Adipose tissue (tissue), 3 donors: ENCODE results near the gene HOXA7. TPM values are rescaled to one million over a fixed set of nuclear protein-coding genes. Genes with fewer than 3 reads are reported as not detected.

Experiments
- H3K27ac ChIP-seq: one replicate; pipeline ENCODE4 v1.5.1; 2013; ENCODE audit warnings: low read depth, low read length
- WGBS, 3 donors: extraction: QIAGEN DNeasy Blood & Tissue Kit; methylation state at CpG; one replicate each; pipeline ENCODE4 v1.1.7; 2013; 5-methylcytosine and 5-hydroxymethylcytosine counted together
- polyA plus RNA-seq, 3 donors: library from polyadenylated mRNA; stranded (reverse); fragments of 200-250 nt; gene quantifications; one replicate each; pipeline ENCODE4 v1.2.3, GENCODE V29; 2013
- donor health status: healthy with polysubstance abuse.
- donor health status: Bipolar disorder and iron deficiency.
- donor health status: healthy.

HOXA7 gene
- polyA plus RNA-seq, 3 donors: 1.3 to 10.8 (median 5.2) TPM

DNA sequence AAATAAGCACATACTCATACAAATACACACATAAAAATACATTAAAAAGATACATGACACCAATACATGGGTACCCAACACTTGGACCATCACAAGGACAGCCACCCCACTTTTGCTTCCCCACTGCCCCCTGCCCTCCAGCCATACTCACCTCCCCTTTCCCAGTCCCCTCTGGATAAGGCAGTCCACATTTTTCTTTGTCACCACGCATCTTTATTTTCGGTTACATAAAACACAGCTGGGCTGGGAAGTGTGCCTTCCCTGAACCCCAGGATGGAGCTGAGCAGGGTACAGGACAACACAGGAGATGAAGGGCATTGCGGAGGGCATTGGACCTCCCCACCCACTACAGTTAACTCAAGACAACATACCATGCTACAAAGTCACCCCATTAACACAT is 2.9 kb downstream of the HOXA7 start:
- 34 to 79% (median 78%) methylated on average over 3 of the region's 3 CpGs for WGBS, 3 donors
- no peak overlapping the region for H3K27ac ChIP-seq

DNA sequence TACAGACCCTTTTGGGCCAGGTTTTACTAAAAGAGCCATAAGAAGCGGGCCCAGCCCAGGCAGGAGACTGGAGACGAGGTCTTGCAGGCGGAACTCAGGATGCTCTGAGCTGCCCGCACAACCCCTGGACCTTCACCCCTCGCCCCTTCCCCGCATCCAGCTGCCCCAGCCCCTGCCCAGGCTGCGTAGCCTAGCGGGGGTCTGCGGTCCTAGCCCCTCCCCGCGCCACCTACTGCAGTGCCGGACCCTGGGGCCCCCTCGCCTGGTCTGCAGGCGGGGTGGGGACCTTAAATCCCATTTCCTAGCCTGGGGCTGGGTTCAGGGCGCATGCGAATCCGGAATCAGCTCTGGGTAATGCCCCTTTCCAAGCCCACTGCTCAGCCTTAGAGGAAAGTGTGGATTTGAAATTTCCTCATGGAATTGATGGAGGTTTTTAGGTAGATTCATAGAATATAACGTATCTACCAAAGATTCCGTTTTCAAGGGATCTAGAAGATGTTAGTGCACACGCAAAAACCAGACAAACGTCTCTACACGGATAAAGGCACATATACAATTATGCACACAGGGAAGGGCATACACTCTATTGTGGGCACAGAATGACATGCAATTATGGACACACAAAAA is 3.5 kb downstream of the HOXA7 start:
- no peak overlapping the region for H3K27ac ChIP-seq
- WGBS, 3 donors: 15 to 32% (median 27%) methylated on average over 22 of the region's 22 CpGs

DNA sequence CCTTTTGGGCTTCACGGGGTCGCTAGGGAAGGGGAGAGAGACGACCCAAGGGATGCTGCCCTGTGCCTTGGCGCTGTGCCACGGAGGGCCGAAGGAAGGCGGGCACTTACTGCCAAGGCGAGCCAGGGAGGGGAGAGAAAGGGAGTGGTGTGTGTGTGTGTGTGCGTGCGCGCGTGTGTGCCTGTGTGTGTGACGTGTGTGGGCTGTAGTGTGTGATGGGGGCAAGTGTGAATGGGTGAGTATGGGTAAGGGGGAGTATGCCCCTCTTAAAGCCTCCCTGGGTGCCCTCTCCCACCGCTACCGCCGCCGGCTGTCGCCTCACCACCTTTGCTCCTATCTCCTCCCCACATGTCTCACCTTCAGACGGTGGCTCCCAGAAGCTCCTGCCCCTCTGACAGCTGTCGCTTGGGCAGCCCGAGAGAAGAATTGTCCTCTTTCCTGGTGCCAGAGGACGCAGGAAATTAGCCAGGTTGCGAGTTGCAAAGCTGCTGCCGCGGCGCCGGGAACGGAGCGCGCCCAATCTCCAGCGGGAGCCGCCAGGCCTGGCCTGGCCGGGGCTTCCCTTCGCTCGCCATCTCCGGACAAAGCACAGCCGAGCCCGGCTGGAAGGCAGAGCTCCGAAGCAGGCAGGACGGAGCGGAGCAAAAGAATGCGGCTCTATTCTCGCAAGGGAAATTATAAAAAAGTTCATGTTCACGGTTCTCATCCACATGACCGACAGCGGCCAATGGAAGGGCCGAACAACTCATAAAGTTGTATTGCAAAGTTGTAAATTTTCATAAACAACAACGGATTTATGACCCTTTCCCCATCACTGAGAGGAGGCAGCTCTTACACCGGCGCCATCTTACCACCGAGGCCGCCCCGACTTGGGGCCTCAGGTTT is 4.3 kb downstream of the HOXA7 start, which contains the start of gene HOXA3:
Gene HOXA3, minus strand, starts transcription at position 653 of the 885 bp plus-strand sequence. CDS start 41,943 bp downstream, outside the sequence.
- no peak within 1 kb of the TSS for H3K27ac ChIP-seq
- 2 to 6% (median 5%) methylated on average over 50 to 51 of the region's 53 CpGs for WGBS, 3 donors

DNA sequence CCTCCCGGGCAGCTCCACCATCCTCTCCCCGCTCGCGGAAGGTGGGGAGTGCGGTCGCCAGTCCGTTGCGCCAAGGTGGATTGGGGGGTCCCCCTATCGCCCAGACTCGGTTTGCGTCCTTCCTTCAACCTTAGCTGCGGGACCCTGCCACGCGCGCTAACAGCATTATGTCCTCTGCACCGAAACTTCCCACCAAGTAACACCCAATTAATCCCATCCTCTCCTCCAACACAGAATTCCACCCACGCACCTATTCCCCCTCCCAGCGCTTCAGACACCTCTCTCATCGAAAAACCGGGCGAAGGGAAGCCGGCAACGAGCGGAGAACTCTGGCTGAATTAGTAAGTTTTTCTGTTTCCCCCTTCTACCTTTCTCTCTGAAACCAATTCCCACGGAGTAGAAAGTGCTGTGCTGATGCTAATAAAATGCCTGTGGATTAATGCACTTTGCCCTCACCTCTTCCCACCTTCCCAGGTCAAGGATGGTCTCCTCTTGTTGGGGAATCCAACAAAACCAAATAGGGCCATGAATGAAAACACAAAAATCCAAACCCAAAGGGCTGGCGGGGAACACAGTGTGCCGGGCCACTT is 5.0 kb downstream of the HOXA7 start:
- 1 to 6% (median 4%) methylated on average over 27 of the region's 27 CpGs for WGBS, 3 donors

DNA sequence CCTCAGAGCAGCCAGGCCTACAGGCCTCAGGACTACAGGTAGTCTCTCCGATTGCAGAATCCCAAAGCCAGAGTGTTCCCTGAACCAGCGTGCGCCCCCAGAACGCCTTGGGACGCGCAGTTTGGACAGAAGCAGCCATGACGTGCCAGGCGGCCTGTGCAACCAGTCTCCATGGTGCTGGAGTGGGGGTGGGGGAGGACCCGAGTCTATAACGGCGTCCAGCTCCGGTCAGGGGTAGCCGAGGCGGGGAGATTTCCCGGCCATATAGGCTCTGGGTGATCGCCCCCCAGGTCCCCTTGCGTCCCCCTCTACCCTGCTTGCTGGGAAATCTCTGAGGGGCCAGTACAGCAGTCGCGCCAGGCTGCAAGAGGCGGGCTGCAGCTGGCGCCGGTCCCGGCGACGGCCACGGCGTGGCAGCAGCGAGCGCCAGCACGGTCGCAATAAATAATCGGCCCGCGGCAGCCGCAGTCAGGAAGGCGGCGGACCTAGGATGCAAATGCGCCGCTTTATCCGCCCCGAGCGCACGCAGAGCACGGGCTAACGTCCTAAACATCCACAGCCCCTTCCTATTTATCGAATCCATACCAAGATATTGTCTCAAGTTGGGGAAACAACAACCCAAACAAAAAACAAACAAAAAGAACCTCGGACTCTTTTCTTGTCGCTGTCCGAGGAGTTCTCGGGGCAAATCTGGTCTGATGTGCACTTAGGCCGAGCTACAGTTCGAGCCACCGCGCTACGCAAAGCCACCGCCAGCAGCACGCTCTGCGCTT is 5.7 kb downstream of the HOXA7 start:
- no peak overlapping the region for H3K27ac ChIP-seq
- 0 to 3% (median 1%) methylated on average over 48 to 58 of the region's 58 CpGs for WGBS, 3 donors

More for the DNA sequence above, 5.0 kb downstream of the HOXA7 start:
- no peak overlapping the region for H3K27ac ChIP-seq

DNA sequence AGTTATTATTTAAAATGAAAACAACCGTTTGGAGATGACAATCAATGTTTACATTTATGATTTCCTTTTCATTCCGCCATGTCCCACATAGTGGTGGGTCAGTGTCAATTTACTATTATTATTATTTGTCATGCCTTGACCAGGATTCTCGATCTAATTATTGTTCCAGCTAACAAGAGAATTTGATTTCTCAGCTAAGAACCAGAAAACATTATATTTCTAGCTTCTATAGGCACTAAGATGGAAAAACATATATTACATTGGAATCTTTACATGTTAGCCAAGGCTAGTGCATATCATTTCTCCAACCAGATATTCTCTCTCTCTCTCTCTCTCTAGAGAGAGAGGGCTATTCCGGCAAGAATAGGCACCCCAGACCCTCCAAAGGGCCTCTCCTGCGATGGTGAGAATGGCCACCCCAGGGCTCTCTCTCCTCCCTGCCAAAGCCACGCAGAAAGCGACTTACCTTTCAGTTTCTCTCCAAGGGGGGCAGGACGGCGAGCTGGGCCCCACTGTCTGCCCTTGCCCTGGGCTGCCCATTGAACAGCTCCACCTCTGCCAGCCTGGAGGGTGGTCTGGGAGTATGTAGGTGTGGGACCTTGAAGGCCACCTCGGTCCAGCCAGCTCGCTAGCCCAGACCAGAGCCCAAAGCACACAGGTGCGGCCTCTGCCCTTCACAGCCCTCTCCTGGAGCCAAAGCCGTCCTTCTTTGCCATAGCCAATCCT is 6.5 kb downstream of the HOXA7 start:
- 24 to 45% (median 37%) methylated on average over 13 of the region's 13 CpGs for WGBS, 3 donors
- no peak overlapping the region for H3K27ac ChIP-seq

DNA sequence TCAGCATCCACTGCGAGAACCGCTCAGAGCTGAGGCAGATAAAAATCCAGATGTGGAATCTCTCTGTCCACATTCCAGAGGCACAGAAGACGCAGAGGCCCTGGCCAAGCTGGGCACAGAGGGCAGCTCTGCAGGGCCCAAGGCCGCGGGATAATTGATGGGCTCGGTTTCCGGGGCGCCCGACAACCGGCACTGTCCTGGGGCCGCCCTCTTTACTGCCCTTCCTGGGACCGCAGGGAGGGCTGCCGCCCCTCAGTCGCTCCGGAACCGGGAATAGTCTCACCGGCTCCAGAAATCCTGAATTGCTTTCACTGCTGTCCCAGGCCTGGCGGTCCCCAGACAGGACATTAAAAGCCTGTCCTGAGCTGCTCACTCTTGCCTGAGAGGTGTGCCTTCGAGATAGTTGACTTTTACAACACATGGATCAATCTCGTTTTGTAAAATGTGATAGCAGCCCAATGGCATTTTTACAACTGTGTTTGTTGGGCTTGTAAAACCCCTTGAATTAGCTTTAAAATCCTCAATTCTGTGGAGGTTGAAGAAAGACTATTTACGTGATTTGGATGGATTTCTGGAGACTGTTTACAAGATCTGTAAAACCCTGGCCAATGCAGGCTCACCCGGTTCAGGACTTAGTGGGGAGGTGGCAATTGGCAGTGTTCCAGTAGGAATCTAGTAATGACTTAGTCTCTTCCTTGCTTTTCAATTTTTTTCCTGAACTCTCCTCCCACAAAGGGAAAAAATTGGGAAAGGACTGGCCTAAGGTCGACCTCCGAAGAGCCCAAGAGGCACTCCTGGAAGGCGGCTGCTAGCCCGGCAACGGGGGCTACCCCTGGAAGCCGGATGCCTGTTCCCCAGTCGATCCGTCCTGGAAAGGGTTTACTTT is 7.5 kb downstream of the HOXA7 start:
- no peak overlapping the region for H3K27ac ChIP-seq
- WGBS, 3 donors: 16 to 38% (median 18%) methylated on average over 30 of the region's 30 CpGs

DNA sequence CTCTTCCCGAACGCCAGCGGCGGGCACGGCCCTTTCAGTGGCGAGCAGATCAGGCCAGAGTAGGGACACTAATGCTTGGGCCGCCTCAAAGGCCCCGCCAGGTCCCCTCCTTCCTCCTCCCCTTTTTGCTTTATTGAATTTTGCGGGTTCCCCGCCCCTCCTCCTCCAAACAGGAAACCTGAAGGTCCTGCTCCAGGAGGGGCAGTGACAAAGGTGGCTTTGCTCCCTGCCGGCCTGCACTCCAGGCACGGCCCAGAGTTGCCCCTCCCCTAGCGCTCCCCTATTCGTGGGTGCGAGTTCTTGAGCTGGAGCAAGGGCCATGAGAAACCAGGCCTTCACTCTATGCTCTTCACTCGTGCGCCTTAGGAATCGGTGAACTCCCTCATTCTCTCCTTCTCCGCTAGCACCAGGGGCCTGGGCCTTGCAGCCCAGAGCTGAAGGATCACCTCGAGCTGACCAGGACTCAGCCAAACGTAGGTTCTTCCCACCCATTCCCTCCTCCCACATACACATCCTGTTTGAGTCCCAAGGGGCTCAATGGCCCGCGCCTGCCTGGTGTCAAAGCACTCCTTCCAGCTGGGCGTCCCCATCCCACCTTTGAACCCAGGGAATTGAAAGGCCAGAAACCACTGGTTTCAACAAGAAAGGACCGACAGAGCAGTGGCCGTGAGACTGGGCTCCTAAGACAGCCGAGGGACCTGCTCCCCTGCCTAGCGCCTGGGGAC is 8.3 kb downstream of the HOXA7 start:
- H3K27ac ChIP-seq: peak overlapping the region; percentile 7
- WGBS, 3 donors: 7 to 23% (median 12%) methylated on average over 28 of the region's 28 CpGs

DNA sequence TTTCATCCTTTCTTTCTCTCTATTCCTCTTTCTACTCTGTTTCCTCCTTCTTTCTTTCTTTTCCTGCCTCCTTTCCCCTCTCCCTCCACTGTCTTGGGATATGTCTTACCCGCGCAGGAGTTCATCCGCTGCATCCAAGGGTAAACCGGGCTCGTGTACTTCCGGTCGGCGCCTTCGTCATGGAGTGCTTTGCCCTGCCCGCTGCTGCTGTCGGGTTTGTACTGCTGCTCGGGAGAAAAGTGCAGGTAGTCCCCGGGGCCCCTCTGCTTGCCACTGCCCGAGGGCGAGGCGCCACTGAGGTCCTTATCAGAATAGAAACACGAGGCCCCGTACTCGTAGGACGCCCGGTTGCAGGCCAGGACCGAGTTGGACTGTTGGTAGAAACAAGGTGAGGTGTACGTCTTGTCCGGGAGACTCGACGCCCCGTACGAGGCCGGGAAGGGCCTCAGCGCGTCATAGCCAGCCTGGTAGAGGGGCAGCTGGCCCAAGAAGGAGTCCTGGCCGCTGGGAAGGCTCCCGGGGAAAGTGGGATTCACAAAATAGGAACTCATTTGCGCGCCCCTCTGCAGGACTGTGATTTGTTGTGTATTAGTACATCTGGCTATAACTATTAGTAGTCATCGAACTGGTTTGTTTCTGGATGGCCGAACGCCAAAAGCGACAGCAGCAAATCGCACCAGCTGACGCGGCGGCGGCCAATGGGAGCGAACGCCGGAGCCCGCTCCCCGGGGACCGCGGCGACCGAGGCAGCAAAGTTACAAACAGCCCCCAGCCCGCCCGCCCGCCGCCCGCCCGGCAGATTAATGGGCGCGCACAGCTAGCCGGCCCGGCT is 9.1 kb downstream of the HOXA7 start, which contains the start of gene HOXA6:
Gene HOXA6, minus strand, starts transcription at position 576 of the 832 bp plus-strand sequence. Its CDS starts 25 bp downstream, at position 551.
- 8 to 20% (median 9%) methylated on average over 56 to 63 of the region's 63 CpGs for WGBS, 3 donors
- H3K27ac ChIP-seq: peak within 1 kb of the TSS; percentile 7

DNA sequence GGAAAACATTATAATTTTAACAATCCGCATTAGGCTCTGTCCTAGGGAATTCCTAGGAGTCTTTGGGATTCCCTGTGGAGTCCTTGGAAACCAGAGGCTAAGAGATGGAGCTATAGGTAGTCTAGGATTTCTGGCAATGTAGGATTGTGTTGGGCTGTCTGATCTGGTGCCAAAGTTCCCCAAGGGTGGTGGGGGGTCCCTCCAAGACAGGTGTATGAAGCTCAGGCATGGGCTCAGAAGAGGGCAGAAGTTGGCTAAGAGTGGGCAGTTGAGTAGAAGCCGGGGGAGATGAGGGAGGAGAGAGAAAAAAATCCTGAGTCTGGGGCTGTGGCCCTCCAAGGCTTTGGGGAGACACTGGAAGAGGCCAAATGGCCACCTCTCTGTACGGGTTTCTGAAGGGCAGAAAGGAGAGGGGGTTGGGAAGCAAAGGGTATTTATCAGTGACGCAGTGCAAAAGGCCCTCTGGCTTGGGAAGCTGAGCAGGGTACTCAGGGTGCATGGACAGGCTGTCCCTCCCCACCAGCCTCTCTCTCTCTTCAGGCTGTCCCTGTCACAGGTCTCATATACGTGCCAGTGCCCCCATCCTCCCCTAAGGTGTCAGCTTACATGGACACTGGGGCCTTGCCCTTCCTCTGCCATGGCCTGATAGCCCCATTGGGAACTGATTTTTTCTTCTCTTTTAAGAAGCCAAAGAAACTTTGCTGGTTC is 9.8 kb downstream of the HOXA7 start:
- 38 to 74% (median 62%) methylated on average over 5 of the region's 5 CpGs for WGBS, 3 donors
- H3K27ac ChIP-seq: no peak overlapping the region

DNA sequence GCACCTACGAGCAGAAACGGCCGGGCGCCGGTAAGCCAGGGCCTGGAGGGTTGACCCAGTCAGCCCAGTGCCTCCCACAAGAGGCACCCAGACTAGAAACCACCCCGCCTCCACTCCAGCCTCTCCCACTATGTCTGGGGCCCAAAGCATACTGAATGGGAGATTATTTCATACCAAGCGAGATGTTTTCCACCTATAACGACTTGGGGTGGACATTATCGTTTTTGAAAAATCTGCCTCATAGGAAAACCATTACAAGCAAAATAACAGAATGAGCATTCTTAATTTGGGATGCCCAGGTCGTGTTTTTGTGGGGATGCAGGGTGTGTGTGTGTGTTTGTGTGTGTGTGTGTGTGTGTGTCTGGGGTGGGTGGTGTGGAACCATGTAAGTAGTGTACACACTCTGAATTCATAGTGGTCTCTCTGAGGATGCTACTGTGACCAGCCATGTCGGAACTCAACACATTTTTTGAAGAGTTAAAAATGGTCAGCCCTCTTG is 10.5 kb downstream of the HOXA7 start:
- 25 to 79% (median 60%) methylated on average over 11 of the region's 11 CpGs for WGBS, 3 donors
- no peak overlapping the region for H3K27ac ChIP-seq

DNA sequence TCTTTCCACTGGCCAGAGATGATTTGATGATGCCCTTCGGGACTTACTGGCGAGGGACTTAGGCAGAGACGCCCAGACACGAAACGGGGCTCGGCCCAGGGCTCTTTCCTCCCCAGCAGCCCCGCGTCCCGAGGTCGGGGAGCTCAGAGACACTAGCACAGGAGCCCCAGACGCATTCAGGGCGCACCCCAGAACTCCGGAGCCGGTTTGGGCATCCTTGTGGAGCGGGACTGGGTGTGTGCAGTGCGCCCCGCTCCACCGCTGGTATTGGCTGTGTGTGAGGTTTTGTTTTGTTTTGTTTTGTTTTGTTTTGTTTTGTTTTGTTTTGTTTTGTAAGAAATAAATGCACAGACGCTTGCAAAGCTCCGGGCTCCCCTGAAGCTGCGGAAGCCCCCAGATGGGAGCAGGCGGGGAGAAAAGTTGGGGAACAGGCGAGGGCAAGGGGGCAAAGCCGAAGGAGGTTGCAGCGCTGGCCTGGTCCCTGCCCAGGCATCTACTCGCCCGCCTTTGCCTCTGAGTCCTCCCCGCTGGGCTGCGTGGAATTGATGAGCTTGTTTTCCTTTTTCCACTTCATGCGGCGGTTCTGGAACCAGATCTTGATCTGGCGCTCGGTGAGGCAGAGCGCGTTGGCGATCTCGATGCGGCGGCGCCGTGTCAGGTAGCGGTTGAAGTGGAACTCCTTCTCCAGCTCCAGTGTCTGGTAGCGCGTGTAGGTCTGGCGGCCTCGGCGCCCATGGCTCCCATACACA is 11.1 kb downstream of the HOXA7 start:
- WGBS, 3 donors: 27 to 68% (median 64%) methylated on average over 47 of the region's 47 CpGs
- H3K27ac ChIP-seq: no peak overlapping the region

DNA sequence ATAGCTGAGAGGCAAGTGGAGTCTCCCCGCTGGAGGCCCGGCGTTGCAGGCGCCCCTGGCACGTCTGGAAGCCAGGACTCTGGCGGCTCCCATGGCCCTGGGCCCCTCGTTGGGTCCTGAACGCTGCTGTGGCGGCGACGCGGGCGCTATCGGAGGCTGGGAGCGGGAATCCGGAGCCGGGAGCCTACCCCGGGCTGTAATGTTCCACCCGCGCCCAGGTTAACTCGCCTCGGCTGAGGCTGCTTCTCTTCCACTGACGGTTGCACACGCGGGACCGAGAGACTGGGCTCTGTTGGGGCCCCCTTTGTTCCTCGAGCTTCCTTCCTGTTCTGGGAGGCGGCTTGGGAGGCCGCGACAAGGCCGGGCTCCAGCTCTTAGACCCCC is 11.7 kb downstream of the HOXA7 start:
- whole genome bisulfite sequencing, 3 donors: 18 to 53% (median 52%) methylated on average over 31 of the region's 31 CpGs
- no peak overlapping the region for H3K27ac ChIP-seq
